Gastroesophageal sphincter (tissue), 3 donors: ENCODE data around the gene TTBK1.

Experiments
- POLR2A ChIP-seq, 2 donors: fragments of 450-650 bp; IDR thresholded peaks; one replicate each; pipeline ENCODE4 v1.6.1; 2017; ENCODE audit warnings: antibody characterized with exemption in 2 of 2, mild to moderate bottlenecking in 2 of 2, moderate library complexity in 1 of 2
- POLR2AphosphoS5 ChIP-seq: sonication (generic); formaldehyde crosslinking; IDR thresholded peaks from one replicate; pipeline ENCODE4 v1.6.1; 2017; ENCODE audit warnings: antibody characterized with exemption
- TF ChIP-seq, protein P1 (sequence below), 4 experiments: fragments of 200-600 bp in 2 of 4; fragments of 450-650 bp in 2 of 4; sonication (generic) in 1 of 4; IDR thresholded peaks; one replicate each; pipeline ENCODE4 v1.5.1; 2017 to 2019; ENCODE audit warnings: antibody characterized with exemption in 4 of 4, mild to moderate bottlenecking in 2 of 4, moderate library complexity in 2 of 4

DNA sequence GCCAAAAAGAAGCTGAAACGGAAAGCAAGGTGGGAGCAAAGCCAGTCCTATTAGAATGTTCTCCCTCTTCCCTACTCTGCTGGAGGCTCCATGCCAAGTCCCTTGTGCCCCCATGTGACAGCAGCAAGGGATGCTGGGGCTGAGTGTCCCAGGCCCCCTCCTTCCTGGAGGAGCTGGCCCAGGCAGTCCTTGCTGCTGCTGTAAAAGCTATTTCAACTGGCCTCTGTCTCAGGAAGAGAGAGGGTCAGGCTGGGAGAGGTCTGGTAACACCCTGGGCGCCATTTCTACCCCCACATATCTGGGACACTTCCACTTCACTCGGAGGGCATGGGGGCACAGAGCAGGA lies 25.0 kb downstream of the TTBK1 start:
- TF ChIP-seq, protein P1, sequence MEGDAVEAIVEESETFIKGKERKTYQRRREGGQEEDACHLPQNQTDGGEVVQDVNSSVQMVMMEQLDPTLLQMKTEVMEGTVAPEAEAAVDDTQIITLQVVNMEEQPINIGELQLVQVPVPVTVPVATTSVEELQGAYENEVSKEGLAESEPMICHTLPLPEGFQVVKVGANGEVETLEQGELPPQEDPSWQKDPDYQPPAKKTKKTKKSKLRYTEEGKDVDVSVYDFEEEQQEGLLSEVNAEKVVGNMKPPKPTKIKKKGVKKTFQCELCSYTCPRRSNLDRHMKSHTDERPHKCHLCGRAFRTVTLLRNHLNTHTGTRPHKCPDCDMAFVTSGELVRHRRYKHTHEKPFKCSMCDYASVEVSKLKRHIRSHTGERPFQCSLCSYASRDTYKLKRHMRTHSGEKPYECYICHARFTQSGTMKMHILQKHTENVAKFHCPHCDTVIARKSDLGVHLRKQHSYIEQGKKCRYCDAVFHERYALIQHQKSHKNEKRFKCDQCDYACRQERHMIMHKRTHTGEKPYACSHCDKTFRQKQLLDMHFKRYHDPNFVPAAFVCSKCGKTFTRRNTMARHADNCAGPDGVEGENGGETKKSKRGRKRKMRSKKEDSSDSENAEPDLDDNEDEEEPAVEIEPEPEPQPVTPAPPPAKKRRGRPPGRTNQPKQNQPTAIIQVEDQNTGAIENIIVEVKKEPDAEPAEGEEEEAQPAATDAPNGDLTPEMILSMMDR (IDR thresholded peaks at IDR 0.05), result no peak
- TF ChIP-seq POLR2A (IDR thresholded peaks at IDR 0.05) (no peak), POLR2AphosphoS5 (no peak)
